Retinal pigment epithelial cell (primary cell): ENCODE results near the gene PTRH1.
"Not testable (repeated sequence)": the region's sequence is repeated elsewhere in the genome, so short reads cannot be mapped to it uniquely, and the experiment has no call there.

Experiments
- DNase-seq: peaks from one replicate; pipeline ENCODE4 v3.0.0-alpha.2; 2010; ENCODE audit warnings: low read depth
- H3K4me3 ChIP-seq: 2 replicates; pipeline ENCODE4 v1.5.1; 2011; ENCODE audit warnings: mild to moderate bottlenecking, low read length, control low read depth, moderate library complexity
- TF ChIP-seq, protein P1 (sequence below): conservative IDR thresholded peaks from 2 replicates; pipeline ENCODE4 v1.5.1; 2011; ENCODE audit warnings: low read depth, low read length, control low read depth, inconsistent platforms

The PTRH1 gene, protein sequence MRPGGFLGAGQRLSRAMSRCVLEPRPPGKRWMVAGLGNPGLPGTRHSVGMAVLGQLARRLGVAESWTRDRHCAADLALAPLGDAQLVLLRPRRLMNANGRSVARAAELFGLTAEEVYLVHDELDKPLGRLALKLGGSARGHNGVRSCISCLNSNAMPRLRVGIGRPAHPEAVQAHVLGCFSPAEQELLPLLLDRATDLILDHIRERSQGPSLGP

DNA sequence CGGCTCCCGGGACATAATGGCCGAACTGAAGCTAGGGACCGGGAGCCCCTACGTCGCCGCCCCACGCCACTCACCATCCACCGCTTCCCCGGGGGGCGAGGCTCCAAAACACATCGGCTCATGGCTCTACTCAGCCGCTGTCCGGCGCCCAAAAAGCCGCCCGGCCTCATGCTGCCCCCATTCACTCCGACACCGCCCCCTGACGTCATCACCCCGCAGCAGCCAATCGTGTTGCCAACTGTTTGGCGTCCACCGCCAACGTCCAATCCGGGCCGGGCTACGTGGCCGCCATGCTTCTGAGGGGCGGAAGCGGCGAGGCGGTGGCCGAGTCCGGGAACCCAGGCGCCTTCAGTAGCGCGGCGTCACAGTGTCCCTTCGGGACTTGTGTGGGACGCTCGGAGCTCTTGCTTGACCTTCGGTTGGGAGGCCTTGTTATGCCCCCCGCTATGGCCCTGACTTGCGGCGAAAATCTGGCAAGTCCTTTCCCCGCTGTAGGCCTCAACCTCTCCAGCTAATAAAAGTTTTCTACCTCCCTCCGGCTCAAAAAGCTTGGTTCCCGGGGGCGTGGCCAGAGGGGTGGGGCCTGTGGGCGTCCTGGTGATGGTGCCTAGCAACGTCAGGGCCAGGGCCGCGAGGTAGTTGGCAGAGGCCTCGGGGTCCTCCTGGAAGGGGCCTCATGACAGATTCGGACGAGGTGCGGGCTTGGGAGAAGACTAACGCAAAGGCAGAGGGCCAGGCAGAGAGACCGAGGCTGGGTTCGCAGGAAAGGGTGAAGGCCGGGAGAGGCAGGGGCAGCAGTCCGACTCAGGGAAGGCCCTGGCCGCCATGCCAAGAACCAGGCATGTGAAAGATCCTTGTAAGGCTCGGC lies at the start of gene PTRH1, which contains the start of gene TTC16:
TSS of gene PTRH1 (minus strand) at position 194 of the 868 bp plus-strand sequence. CDS start at position 170, 24 bp downstream.
TSS of gene TTC16 (plus strand) at position 610 of the 868 bp plus-strand sequence. CDS start at position 677, 67 bp downstream.
- peak within 1 kb of the TSS; percentile 88 for H3K4me3 ChIP-seq
- TF ChIP-seq, protein P1, sequence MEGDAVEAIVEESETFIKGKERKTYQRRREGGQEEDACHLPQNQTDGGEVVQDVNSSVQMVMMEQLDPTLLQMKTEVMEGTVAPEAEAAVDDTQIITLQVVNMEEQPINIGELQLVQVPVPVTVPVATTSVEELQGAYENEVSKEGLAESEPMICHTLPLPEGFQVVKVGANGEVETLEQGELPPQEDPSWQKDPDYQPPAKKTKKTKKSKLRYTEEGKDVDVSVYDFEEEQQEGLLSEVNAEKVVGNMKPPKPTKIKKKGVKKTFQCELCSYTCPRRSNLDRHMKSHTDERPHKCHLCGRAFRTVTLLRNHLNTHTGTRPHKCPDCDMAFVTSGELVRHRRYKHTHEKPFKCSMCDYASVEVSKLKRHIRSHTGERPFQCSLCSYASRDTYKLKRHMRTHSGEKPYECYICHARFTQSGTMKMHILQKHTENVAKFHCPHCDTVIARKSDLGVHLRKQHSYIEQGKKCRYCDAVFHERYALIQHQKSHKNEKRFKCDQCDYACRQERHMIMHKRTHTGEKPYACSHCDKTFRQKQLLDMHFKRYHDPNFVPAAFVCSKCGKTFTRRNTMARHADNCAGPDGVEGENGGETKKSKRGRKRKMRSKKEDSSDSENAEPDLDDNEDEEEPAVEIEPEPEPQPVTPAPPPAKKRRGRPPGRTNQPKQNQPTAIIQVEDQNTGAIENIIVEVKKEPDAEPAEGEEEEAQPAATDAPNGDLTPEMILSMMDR: no peak
- peak; percentile 67 for DNase-seq

DNA sequence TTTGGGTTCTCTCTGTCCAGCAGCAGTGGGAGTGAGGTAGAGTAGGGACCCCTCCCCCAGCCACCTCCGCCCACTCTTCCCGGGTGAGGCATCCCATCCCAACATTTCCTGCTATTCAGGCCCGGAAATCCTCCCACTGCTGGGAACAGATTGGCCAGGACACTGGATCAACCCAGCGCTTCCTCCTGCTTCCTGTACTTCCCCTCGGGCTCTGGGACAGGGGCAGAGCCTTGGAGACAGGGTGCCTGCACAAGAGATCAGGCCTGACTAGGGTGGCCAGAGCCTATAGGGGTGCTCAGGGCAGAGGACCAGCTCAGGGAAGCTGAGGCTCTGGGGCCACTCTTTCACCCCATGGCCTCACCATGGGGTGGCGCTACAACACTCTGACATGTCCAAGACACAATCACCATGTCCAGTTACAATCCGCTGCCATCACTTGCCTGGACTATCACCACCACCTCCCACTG lies 48.5 kb upstream of the PTRH1 start:
- no peak overlapping the region for H3K4me3 ChIP-seq
- DNase-seq: no peak
- TF ChIP-seq, protein P1: peak; percentile 40

DNA sequence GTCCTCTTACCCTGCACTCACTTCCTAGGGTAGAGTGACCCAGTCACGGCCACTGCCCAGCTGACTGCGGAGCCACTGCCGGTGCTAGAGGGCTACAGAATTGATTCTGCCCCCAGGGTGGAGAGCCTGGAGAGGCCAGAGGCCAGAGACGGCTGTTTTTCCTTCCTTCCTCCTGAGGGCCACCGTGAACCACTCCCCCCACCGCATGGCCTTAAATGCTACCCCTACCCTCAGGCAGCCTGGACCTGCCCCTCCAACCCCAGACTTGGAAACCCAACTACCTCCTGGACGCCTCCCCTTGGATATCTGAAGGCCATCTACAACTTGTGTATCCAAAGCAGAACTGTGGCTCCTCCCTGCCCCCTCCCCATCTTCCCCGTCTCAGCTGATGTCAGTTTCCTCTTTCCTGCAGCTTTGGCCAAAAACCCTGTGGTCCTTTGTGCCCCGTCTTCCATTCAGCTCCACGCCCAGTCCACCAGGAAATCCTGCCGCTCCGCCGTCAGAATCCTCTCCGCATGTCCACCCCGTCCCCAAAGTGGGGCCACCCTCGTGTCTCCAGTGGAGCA lies 46.7 kb upstream of the PTRH1 start:
- no peak for DNase-seq
- no peak overlapping the region for H3K4me3 ChIP-seq
- TF ChIP-seq, protein P1: no peak

DNA sequence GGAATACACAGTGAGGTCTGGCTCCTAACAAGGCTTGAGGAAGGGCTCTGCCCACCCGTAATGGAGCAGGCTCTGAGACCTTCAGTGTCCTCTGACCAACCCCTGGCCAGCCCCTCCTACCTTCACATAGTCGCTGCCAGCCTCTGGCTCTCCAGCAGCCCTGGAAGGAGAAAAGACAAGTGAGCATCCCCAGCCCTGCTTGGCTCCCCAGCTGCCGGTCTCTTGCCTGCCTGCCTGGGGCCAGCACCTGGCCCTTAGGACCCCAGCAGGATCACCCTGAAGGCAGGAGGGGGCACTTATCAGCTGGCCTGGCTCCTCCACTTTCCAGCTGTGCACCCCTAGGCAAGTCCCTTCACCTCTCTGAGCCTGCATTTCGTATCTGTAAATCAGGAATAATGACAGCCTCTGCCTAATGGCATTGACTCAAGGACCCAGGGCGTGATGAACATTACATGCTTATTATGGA lies 46.1 kb upstream of the PTRH1 start:
- H3K4me3 ChIP-seq: no peak overlapping the region
- no peak for DNase-seq
- TF ChIP-seq, protein P1: no peak

DNA sequence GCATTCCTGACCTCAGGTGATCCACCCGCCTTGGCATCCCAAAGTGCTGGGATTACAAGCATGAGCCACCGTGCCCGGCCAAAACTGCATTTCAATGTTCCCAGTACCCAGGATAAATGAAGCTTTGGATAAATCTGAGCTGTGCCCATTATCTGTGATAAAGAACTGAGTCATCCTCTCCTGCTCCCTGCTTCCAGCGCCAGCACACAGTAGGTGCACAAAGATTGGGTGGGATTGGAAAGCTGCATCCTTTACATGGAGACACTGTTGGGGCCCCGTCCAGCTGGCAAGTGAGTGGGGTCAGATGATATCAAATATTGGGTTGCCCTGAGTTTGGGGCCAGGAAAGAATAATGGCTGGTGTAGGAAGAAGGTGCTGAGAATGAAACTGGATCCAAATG lies 45.6 kb upstream of the PTRH1 start:
- no peak for DNase-seq
- TF ChIP-seq, protein P1: no peak

DNA sequence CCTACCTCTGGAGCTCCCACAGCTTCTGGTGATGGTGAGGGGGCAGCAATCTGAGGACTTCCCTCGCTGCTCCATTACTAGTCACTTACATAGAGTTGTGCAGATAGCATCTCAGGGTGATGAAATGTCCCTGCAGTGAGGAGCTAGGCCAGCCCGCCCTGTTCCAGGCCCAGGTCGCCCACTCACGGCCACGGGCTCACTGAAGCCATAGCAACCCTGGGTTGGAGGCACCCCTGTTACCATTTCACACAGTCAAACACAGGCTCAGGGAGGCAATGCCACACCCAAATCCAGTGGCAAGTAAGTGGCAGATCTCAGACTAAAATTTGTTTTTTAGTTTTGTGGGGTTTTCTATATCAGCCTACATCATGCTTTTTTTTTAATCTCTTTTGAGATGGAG lies 43.4 kb upstream of the PTRH1 start:
- TF ChIP-seq, protein P1: no peak
- DNase-seq: no peak
- H3K4me3 ChIP-seq: no peak overlapping the region

More for the DNA sequence above, 45.6 kb upstream of the PTRH1 start:
- H3K4me3 ChIP-seq: no peak overlapping the region

DNA sequence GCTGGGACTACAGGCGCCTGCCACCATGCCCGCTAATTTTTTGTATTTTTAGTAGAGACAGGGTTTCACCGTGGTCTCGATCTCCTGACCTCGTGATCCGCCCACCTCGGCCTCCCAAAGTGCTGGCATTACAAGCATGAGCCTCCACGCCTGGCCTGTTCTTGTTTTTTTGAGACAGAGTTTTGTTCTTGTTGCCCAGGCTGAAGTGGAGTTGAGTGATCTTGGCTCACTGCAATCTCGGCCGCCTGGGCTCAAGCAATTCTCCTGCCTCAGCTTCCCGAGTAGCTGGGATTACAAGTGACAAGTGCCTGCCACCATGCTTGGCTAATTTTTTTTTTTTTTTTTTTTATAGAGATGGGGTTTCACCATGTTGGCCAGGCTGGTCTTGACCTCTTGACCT lies 41.3 kb upstream of the PTRH1 start:
- H3K4me3 ChIP-seq, DNase-seq: not testable (repeated sequence)
